OCI-LY7 (cell line): ENCODE results near the gene ARPC1B. TPM values are rescaled to one million over a fixed set of nuclear protein-coding genes. Genes with fewer than 3 reads are reported as not detected.

ENCODE experiments used
- BruUV-seq: library from RNA; stranded (reverse); fragments of 400-500 nt; replicated peaks from 2 replicates; lab custom pipeline; 2021; lab: Mats Ljungman, UMichigan
- CTCF ChIA-PET: fragments of 300-600 bp; sonication (Branson Sonifier 250); formaldehyde crosslinking; loops from one replicate; lab custom pipeline; 2022; ENCODE audit warnings: antibody characterized with exemption; ENCODE audit not compliant: unreplicated experiment; lab: Charles Lee
- POLR2A ChIA-PET: fragments of 300-600 bp; sonication (Branson Sonifier 250); formaldehyde crosslinking; loops from one replicate; lab custom pipeline; 2022; ENCODE audit warnings: antibody characterized with exemption; lab: Charles Lee
- DNase-seq: peaks from one replicate; pipeline ENCODE4 v3.0.0-alpha.2; 2015; ENCODE audit warnings: low spot score
- H2AFZ ChIP-seq: fragments of 200-600 bp; sonication (generic), shearing (Covaris generic); 2 replicates; pipeline ENCODE4 v1.6.1; 2014; ENCODE audit warnings: mild to moderate bottlenecking, antibody characterized with exemption, low read length, moderate library complexity
- H3K27ac ChIP-seq: fragments of 200-600 bp; sonication (generic); 2 replicates; pipeline ENCODE4 v1.5.1; 2014; ENCODE audit warnings: mixed run types, low read depth, mild to moderate bottlenecking, moderate library complexity, low read length, inconsistent platforms; ENCODE audit not compliant: poor library complexity, severe bottlenecking
- H3K36me3 ChIP-seq: fragments of 200-600 bp; sonication (generic); 2 replicates; pipeline ENCODE4 v1.6.1; 2014; ENCODE audit warnings: mild to moderate bottlenecking, antibody characterized with exemption, low read length, moderate library complexity, mixed read lengths; ENCODE audit not compliant: insufficient read depth
- H3K4me1 ChIP-seq: fragments of 200-600 bp; sonication (generic); 2 replicates; pipeline ENCODE4 v1.5.1; 2014; ENCODE audit warnings: mild to moderate bottlenecking, low read length; ENCODE audit not compliant: insufficient read depth, poor library complexity, severe bottlenecking
- H3K4me2 ChIP-seq: fragments of 200-600 bp; sonication (generic); 2 replicates; pipeline ENCODE4 v1.6.1; 2014; ENCODE audit warnings: mild to moderate bottlenecking, low read length
- H3K4me3 ChIP-seq: fragments of 200-600 bp; sonication (generic); 2 replicates; pipeline ENCODE4 v1.5.1; 2014; ENCODE audit warnings: mild to moderate bottlenecking, low read depth, low read length; ENCODE audit not compliant: poor library complexity, severe bottlenecking
- H3K79me2 ChIP-seq: fragments of 200-600 bp; sonication (generic); 2 replicates; pipeline ENCODE4 v1.6.1; 2016; ENCODE audit warnings: low read depth, mild to moderate bottlenecking, low read length, moderate library complexity, mixed read lengths; ENCODE audit not compliant: insufficient read depth
- H3K9me2 ChIP-seq: fragments of 200-600 bp; sonication (generic); 2 replicates; pipeline ENCODE4 v1.6.1; 2016; ENCODE audit warnings: mild to moderate bottlenecking, low read length, mixed read lengths; ENCODE audit not compliant: insufficient read depth
- H3K9me3 ChIP-seq: fragments of 200-600 bp; sonication (generic); 2 replicates; pipeline ENCODE4 v1.6.1; 2014; ENCODE audit warnings: mild to moderate bottlenecking, mixed run types, low read length, mixed read lengths
- H4K20me1 ChIP-seq: fragments of 200-600 bp; sonication (generic); 2 replicates; pipeline ENCODE4 v1.6.1; 2014; ENCODE audit warnings: mild to moderate bottlenecking, antibody characterized with exemption, low read length, moderate library complexity, mixed read lengths; ENCODE audit not compliant: insufficient read depth
- CTCF ChIP-seq: fragments of 200-600 bp; sonication (generic); conservative IDR thresholded peaks from 2 replicates; pipeline ENCODE4 v1.5.1; 2014; ENCODE audit warnings: mild to moderate bottlenecking, antibody characterized with exemption, low read length, moderate library complexity, mixed read lengths
- EZH2phosphoT487 ChIP-seq: fragments of 200-600 bp; sonication (generic); IDR thresholded peaks from 2 replicates; pipeline ENCODE4 v1.6.1; 2018; ENCODE audit warnings: low read depth, borderline replicate concordance, mild to moderate bottlenecking, mixed run types, antibody characterized with exemption, low read length, moderate library complexity, mixed read lengths
- intact Hi-C: fragments of 100-400 bp; cut with micrococcal nuclease; formaldehyde crosslinking; loops from one replicate; pipeline ENCODE4 v1.10.0; 2022; ENCODE audit not compliant: unreplicated experiment
- total RNA-seq, 2 experiments: library from RNA; depleted of rRNA in 1 of 2; stranded (reverse); fragments of >200 nt in 1 of 2; shearing (Covaris generic) in 1 of 2; gene quantifications; 2 replicates each; pipeline ENCODE4 v1.2.3, GENCODE V29; 2014 to 2022

ARPC1B gene
- total RNA-seq, 2 experiments from 2014 or later = 169 to 191 TPM

GRCh38 chr7:99418260-99418659 is 43.7 kb downstream of the ARPC1B start:
- no peak overlapping the region for H3K27ac ChIP-seq
- H2AFZ ChIP-seq = no peak overlapping the region
- BruUV-seq = no TSS peak
- no peak overlapping the region for H3K4me3 ChIP-seq
- peaks cover 96% of the 10 kb centered on the region for H3K36me3 ChIP-seq
- DNase-seq = no peak
- intact Hi-C loops = no loop called here
- ChIA-PET CTCF (no interaction called here), POLR2A (no interaction called here)
- no peak overlapping the region for H3K4me2 ChIP-seq
- no peaks in the 10 kb centered on the region for H3K79me2 ChIP-seq
- H3K4me1 ChIP-seq = no peaks in the 10 kb centered on the region
- no peaks in the 10 kb centered on the region for H4K20me1 ChIP-seq
- H3K9me3 ChIP-seq = no peaks in the 10 kb centered on the region
- TF ChIP-seq CTCF (no peak), EZH2phosphoT487 (no peak)
- H3K9me2 ChIP-seq = no peaks in the 10 kb centered on the region

DNA sequence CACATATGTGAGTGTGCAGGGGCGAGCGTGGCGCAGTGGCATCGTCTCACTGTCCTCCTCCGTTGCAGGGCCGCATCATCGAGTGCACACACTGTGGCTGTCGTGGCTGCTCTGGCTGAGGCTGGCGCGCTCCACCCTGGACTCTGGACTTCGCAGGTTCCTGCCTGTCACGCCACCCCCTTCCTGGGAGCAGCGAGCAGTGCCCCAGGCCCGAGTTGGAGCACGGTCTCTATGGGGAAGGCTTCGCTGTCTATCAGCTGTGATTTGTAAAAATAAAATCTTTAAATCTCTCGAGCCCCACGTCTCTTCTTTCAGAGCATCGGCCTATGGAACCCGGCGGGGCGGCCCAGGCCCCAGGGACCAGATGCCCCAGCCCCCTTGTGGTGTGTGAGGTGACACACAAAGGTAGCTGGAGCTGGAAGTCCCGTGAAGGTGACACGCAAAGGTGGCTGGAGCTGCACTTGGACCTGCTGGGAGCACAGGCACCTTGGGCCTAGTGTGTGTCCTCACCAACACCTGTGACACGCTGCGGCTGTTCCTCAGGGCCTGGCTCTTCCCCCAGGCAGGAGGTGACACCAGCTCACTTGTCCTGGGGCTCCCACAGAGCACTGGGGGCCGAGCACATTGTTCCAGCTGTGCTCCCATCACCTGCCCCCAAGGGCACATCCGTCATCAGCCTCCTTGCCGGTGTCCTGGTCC is 44.9 kb downstream of the ARPC1B start:
- TF ChIP-seq CTCF = no peak
- TF ChIP-seq EZH2phosphoT487 = no peak
- CTCF ChIA-PET = no interaction called here
- no peak overlapping the region for H3K27ac ChIP-seq
- H4K20me1 ChIP-seq = no peaks in the 10 kb centered on the region
- H3K4me2 ChIP-seq = no peak overlapping the region
- BruUV-seq = no TSS peak
- H3K4me3 ChIP-seq = no peak overlapping the region
- H3K9me3 ChIP-seq = no peaks in the 10 kb centered on the region
- H3K9me2 ChIP-seq = no peaks in the 10 kb centered on the region
- POLR2A ChIA-PET = interaction anchor here (1.2 kb wide), 1 partner anchor 10 kb away, joined by 4 read pairs; no protein-coding TSS in a partner anchor
- no peak overlapping the region for H2AFZ ChIP-seq
- intact Hi-C loops = no loop called here
- peaks cover 98% of the 10 kb centered on the region for H3K36me3 ChIP-seq
- DNase-seq = no peak
- H3K4me1 ChIP-seq = no peaks in the 10 kb centered on the region
- H3K79me2 ChIP-seq = no peaks in the 10 kb centered on the region

- no peaks in the 10 kb centered on the region for H3K9me3 ChIP-seq
- H2AFZ ChIP-seq = no peak overlapping the region
- H3K9me2 ChIP-seq = no peaks in the 10 kb centered on the region
- H3K4me3 ChIP-seq = no peak overlapping the region
- ChIA-PET CTCF (no interaction called here), POLR2A (interaction anchor here (0.6 to 1.3 kb wide), 3 partner anchors 10 to 51 kb away, joined by 3 to 8 read pairs (median 4); no protein-coding TSS in a partner anchor)
- intact Hi-C loops = no loop called here
- no peaks in the 10 kb centered on the region for H3K4me1 ChIP-seq
- no peak for TF ChIP-seq CTCF
- no peak for TF ChIP-seq EZH2phosphoT487
- H3K27ac ChIP-seq = no peak overlapping the region
- no peaks in the 10 kb centered on the region for H4K20me1 ChIP-seq
- DNase-seq = no peak
- BruUV-seq = no TSS peak
- peaks cover 96% of the 10 kb centered on the region for H3K36me3 ChIP-seq
- no peak overlapping the region for H3K4me2 ChIP-seq
- no peaks in the 10 kb centered on the region for H3K79me2 ChIP-seq
Measured at GRCh38 chr7:99420213-99420612, 45.7 kb downstream of the ARPC1B start.
